Effector memory CD8-positive, alpha-beta T cell (primary cell): ENCODE measurements around the gene TRIM15.
"Not testable (repeated sequence)": the region's sequence is repeated elsewhere in the genome, so short reads cannot be mapped to it uniquely, and the experiment has no call there.

Source experiments
- ATAC-seq: fragments of 150-1000 bp; cut with Tn5 transposase; replicated peaks from 2 replicates; pipeline ENCODE4 v1.10.0; 2021; ENCODE audit warnings: mild to moderate bottlenecking, moderate library complexity
- DNase-seq, 3 experiments: peaks; one replicate each; pipeline ENCODE4 v3.0.0; 2021
- H3K27ac Mint-ChIP-seq, 2 donors: one replicate each; pipeline ENCODE4 v1.8.0; 2022; ENCODE audit warnings: mild to moderate bottlenecking in 2 of 2, mixed read lengths in 2 of 2, moderate library complexity in 2 of 2
- H3K27me3 Mint-ChIP-seq, 2 donors: one replicate each; pipeline ENCODE4 v1.8.0; 2022; ENCODE audit warnings: mixed read lengths in 2 of 2
- H3K36me3 Mint-ChIP-seq: one replicate; pipeline ENCODE4 v1.8.0; 2022; ENCODE audit warnings: mild to moderate bottlenecking, moderate library complexity, mixed read lengths; ENCODE audit not compliant: insufficient read depth
- H3K4me1 Mint-ChIP-seq, 2 donors: one replicate each; pipeline ENCODE4 v1.8.0; 2022; ENCODE audit warnings: low read depth in 2 of 2, mixed read lengths in 2 of 2
- H3K4me3 Mint-ChIP-seq, 2 donors: one replicate each; pipeline ENCODE4 v1.8.0; 2022; ENCODE audit warnings: mild to moderate bottlenecking in 2 of 2, mixed read lengths in 2 of 2, moderate library complexity in 2 of 2
- H3K9me3 Mint-ChIP-seq, 2 donors: one replicate each; pipeline ENCODE4 v1.8.0; 2022; ENCODE audit warnings: mixed read lengths in 2 of 2

The TRIM15 gene

DNA sequence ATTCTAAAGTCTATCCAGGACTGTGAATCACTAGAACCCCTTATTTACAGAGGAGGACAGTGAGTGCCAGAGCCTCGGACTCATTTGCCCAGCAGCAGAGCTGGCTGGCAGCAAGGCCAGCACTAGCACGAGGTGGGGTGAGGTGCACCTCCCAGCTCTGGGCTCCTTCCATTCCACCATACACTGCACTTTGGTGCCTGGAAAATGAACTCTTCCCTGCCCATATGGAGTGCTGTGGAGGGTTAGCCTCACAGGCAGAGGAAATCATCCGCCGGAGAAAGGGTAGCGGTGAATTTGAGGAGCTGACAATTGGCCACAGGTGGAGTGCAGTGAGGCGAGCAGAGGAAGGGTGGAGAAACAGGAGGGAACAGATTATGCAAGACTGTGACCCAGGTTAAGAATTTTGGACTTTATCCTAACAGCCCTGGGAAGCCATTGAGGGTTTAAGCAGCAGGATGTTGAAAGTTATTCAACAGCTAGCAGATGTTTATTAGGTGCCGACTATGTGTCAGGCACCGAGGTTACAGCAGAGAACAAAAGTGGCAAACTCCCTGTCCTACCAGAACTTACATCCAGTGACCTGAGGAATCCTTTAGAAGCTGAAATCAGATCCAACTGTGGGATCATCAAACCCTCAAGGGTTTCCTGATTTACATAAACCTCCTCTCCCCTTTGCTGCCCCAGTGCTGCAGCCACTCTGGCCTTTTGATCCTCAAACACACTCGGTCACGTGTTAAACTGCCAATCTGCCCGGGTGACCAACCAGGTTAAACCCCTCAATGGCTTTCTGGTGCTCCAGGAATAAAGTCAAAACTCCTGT lies 43.7 kb downstream of the TRIM15 start:
- Mint-ChIP-seq H3K27me3 (no peaks in the 10 kb centered on the region), H3K4me3 (peak overlapping the region in 1 of 2 donors; percentile 23), H3K9me3 (no peaks in the 10 kb centered on the region), H3K4me1 (peaks cover 54 to 77% of the 10 kb centered on the region in 2 donors), H3K36me3 (peaks cover 23% of the 10 kb centered on the region), H3K27ac (peak overlapping the region; percentile 5 to 17)
- DNase-seq (no peak), ATAC-seq (no peak)

- peak overlapping the region; percentile 4 to 26 for H3K4me3 Mint-ChIP-seq
These were observed 44.4 kb downstream of the TRIM15 start for GRCh38 chr6:30207619-30208295.

DNA sequence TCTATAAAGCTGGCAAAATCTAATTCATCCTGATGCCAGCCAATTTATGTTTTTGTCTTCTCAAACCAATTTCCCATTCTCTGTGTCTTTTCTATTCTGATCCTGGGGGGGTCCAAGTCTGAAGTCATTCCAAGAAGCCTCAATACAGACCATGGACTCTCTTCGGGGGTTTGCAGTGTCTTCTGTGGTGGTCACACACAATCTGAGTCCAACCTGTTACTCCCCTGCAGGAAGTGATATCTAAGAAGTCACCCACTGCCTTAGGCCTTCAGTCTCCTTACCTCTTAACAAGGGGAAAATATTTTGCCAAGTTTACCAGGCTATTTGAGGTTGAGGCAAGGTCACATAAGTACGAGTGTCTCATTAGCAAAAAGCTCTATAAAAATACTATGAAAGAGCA lies 48.0 kb downstream of the TRIM15 start:
- ATAC-seq = no peak
- Mint-ChIP-seq H3K36me3 (peaks cover 36% of the 10 kb centered on the region), H3K4me1 (peaks cover 59 to 78% of the 10 kb centered on the region in 2 donors), H3K27me3 (no peaks in the 10 kb centered on the region), H3K9me3 (no peaks in the 10 kb centered on the region), H3K4me3 (peak overlapping the region; percentile 87 to 88), H3K27ac (peak overlapping the region; percentile 99)
- DNase-seq = no peak

More at GRCh38 chr6:30207619-30208295, 44.4 kb downstream of the TRIM15 start:
- H3K36me3 Mint-ChIP-seq = peaks cover 27% of the 10 kb centered on the region
- H3K27me3 Mint-ChIP-seq = no peaks in the 10 kb centered on the region
- H3K4me1 Mint-ChIP-seq = peaks cover 58 to 80% of the 10 kb centered on the region in 2 donors
- DNase-seq = no peak
- ATAC-seq = no peak
- peak overlapping the region; percentile 5 to 17 for H3K27ac Mint-ChIP-seq
- H3K9me3 Mint-ChIP-seq = no peaks in the 10 kb centered on the region

DNA sequence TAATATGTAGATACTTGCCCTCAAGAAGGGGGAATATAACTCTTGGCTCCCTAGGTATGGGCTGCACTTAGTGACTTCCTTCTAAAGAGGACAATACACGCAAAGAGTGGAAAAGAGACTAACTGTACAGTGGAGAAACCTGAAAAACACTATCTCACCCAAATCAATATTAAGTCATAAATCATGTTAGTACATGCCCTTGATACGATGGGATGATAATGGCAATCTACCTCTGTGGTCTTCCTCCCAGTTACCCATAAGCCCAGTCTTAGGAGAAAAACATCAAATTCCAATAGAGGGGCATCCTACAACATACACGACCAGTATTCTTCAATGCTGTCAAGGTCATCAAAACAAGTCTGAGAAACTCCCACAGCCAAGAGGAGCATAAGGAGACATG lies 48.6 kb downstream of the TRIM15 start:
- Mint-ChIP-seq H3K36me3 (peaks cover 36% of the 10 kb centered on the region), H3K9me3 (no peaks in the 10 kb centered on the region), H3K27ac (peak overlapping the region; percentile 99), H3K4me1 (peaks cover 55 to 72% of the 10 kb centered on the region in 2 donors), H3K4me3 (peak overlapping the region; percentile 87 to 88), H3K27me3 (no peaks in the 10 kb centered on the region)
- ATAC-seq = no peak
- DNase-seq = no peak

- Mint-ChIP-seq H3K27me3 (no peaks in the 10 kb centered on the region), H3K4me1 (peaks cover 46 to 61% of the 10 kb centered on the region in 2 donors), H3K4me3 (peak within 1 kb of the TSS; percentile 87 to 88), H3K36me3 (peaks cover 34% of the 10 kb centered on the region), H3K27ac (peak within 1 kb of the TSS; percentile 99), H3K9me3 (no peaks in the 10 kb centered on the region)
- ATAC-seq (peak; percentile 84), DNase-seq (peak; percentile 97 to 99 (median 98))
These were observed 49.7 kb downstream of the TRIM15 start, which contains the start of gene TRIM26 for GRCh38 chr6:30212865-30213666. TSS of gene TRIM26 (minus strand) at chr6:30213406. CDS start at chr6:30199103, 14,303 bp downstream.

DNA sequence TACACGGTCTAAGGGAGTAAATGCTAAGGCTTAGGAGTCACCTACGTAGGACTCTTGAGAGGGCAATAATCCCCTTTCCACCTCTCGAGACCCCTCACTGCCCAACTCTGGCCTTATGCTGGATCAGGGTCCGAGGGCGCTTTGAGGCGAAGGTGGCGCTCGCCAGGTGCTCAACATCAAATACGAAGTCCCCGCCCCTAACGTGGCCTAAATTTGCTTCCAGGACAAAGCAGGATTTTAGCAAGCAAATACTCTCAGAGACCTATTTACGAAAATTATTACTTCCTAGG lies 50.3 kb downstream of the TRIM15 start:
- Mint-ChIP-seq H3K9me3 (no peaks in the 10 kb centered on the region), H3K27me3 (no peaks in the 10 kb centered on the region), H3K4me3 (peak overlapping the region; percentile 87 to 88), H3K4me1 (peaks cover 43 to 56% of the 10 kb centered on the region in 2 donors), H3K36me3 (peaks cover 31% of the 10 kb centered on the region), H3K27ac (peak overlapping the region; percentile 99)
- ATAC-seq (no peak), DNase-seq (no peak)

DNA sequence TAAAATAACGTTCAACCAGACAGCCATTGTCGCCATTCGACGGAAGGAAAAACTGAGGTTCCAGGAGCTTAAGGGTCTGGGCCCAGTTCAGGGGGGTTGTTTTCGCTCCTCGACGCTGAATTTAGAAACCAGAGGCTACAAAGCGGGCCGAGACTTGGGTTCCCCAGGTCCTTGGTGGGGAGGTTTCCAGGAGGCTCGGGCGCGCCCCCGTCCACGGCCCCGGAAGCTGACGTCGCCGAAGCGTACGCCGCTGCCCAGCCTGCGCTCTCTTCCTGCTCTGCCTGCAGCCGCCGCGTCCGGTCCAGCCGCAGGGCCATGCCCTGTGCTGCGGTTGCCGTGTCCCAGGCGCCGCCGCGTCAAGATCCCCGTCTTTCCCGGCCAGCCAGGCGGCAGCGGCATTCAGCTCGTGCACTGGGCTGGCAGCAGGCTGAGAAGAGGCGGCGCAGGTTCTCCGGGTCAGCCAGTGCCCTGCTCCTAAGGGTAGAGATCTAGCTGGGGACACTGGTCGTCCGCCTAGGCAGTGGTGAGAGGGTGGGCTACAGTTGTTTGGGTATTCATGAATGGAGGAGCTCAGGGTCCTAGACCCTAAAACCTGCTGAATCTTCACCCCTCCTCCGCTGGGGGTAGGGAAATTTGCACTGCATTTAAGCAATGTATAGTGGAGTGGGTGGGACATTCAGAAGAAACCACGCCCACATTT lies 50.8 kb downstream of the TRIM15 start:
- Mint-ChIP-seq H3K27ac (peak overlapping the region; percentile 99), H3K4me1 (peaks cover 40 to 52% of the 10 kb centered on the region in 2 donors), H3K4me3 (peak overlapping the region; percentile 87 to 88), H3K9me3 (no peaks in the 10 kb centered on the region), H3K27me3 (no peaks in the 10 kb centered on the region), H3K36me3 (peaks cover 31% of the 10 kb centered on the region)
- peak; percentile 62 for ATAC-seq
- peak; percentile 61 to 71 (median 65) for DNase-seq

GRCh38 chr6:30214657-30214982 lies 51.3 kb downstream of the TRIM15 start:
- Mint-ChIP-seq H3K4me3 (peak overlapping the region; percentile 87 to 88), H3K4me1 (peaks cover 40 to 56% of the 10 kb centered on the region in 2 donors), H3K27ac (peak overlapping the region; percentile 99), H3K36me3 (peaks cover 31% of the 10 kb centered on the region), H3K9me3 (no peaks in the 10 kb centered on the region), H3K27me3 (no peaks in the 10 kb centered on the region)
- no peak for DNase-seq
- no peak for ATAC-seq

DNA sequence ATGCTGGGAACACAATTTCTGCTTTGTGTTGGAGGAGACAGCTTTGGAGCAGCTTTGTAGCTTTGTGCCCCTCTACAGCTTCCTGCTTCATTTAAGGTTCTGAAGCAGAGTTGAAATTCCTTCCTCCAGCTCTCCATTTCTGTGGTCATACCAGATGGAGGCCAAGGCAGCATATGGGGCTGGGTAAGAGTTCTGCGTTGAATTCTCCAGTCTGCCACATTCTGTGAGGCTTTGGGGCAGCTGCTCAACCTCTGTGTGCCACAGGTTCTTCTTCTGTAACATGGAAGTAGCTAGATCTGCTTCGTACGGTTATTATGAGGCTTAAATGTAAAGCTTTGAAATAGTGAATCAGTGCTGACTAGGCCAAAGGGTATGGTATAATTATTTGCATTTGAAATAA lies 52.8 kb downstream of the TRIM15 start:
- Mint-ChIP-seq H3K27me3 (no peaks in the 10 kb centered on the region), H3K27ac (no peak overlapping the region), H3K4me3 (peak overlapping the region in 1 of 2 donors; percentile 4), H3K9me3 (no peaks in the 10 kb centered on the region), H3K36me3 (peaks cover 28% of the 10 kb centered on the region), H3K4me1 (peaks cover 29 to 43% of the 10 kb centered on the region in 2 donors)
- no peak for ATAC-seq
- no peak for DNase-seq

- Mint-ChIP-seq H3K4me3 (no peak overlapping the region), H3K36me3 (peaks cover 3% of the 10 kb centered on the region), H3K27me3 (peaks cover 0 to 11% of the 10 kb centered on the region in 2 donors), H3K9me3 (peaks cover 0 to 5% of the 10 kb centered on the region in 2 donors), H3K4me1 (peaks cover 12 to 19% of the 10 kb centered on the region in 2 donors), H3K27ac (no peak overlapping the region)
- ATAC-seq = peak; percentile 62
- peak; percentile 37 to 57 (median 40) for DNase-seq
These were observed 55.9 kb downstream of the TRIM15 start for GRCh38 chr6:30219244-30219643.

DNA sequence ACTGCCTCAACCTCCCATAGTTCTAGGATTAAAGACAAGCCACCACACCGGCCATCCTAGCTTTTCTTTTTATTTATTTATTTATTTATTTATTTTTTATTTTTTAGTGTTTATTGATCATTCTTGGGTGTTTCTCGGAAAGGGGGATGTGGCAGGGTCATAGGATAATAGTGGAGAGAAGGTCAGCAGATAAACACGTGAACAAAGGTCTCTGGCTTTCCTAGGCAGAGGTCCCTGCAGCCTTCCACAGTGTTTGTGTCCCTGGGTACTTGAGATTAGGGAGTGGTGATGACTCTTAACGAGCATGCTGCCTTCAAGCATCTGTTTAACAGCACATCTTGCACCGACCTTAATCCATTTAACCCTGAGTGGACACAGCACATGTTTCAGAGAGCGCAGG lies 58.0 kb downstream of the TRIM15 start:
- H3K4me1 Mint-ChIP-seq, H3K27ac Mint-ChIP-seq, ATAC-seq, DNase-seq, H3K9me3 Mint-ChIP-seq, H3K36me3 Mint-ChIP-seq, H3K4me3 Mint-ChIP-seq: not testable (repeated sequence)
- peaks cover 0 to 11% of the 10 kb centered on the region in 2 donors for H3K27me3 Mint-ChIP-seq

- H3K36me3 Mint-ChIP-seq, H3K4me1 Mint-ChIP-seq, DNase-seq, H3K27ac Mint-ChIP-seq, H3K4me3 Mint-ChIP-seq, H3K9me3 Mint-ChIP-seq, ATAC-seq: not testable (repeated sequence)
- H3K27me3 Mint-ChIP-seq = peaks cover 0 to 11% of the 10 kb centered on the region in 2 donors
These were observed 58.6 kb downstream of the TRIM15 start for GRCh38 chr6:30221956-30222355.
